Cardiac septum (tissue), 1 donor: Measurements from ENCODE around the gene MRPS18A. TPM values are rescaled to one million over a fixed set of nuclear protein-coding genes. Genes with fewer than 3 reads are reported as not detected.

Experiments used
- DNase-seq: peaks from one replicate; pipeline ENCODE4 v3.0.0-alpha.2; 2020; ENCODE audit warnings: low spot score
- intact Hi-C: fragments of 100-400 bp; cut with DNase I; formaldehyde crosslinking; loops from one replicate; pipeline ENCODE4 v1.14.0; 2022
- total RNA-seq: library from RNA; stranded (reverse); fragmentation: NEBNext Ultra II Directional; extraction: Animal tissue kit (Norgen Biotek cat#: 25700); gene quantifications from one replicate; pipeline ENCODE4 v1.2.1, GENCODE V29; 2021
- donor health status: DM: no; HTN: no; CAD: no.

MRPS18A gene
- total RNA-seq, 1 donor from 2014 or later, result 38.4 TPM

DNA sequence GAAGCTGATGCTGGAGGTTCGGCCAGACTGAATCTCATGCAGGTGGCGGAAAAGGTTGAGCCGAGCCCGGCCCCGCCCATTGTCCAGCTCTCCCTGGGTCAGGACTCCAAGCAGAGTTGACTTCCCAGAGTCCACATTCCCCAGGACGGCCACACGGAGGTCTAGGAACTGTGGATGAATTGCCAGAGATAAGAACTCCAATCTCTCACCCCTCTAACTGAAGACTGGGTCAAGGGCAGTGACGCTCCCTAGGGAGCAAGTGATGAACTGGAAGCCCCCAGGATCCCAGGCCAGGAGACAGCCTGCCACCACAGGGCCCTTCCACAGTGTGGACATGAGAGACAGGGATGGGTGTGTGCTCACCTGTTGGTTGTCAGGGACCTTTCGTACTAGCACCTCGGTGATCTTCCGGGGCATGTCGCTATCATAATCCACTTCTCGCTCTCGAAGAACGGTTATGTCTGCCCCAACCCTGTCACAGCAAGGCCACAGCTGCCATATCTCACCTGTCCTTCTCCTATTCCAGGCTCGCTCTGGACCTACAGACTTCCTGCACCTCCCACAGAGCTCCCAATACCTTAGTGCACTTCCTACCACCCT lies 62.1 kb downstream of the MRPS18A start:
- intact Hi-C loops, result no loop called here
- no peak for DNase-seq

DNA sequence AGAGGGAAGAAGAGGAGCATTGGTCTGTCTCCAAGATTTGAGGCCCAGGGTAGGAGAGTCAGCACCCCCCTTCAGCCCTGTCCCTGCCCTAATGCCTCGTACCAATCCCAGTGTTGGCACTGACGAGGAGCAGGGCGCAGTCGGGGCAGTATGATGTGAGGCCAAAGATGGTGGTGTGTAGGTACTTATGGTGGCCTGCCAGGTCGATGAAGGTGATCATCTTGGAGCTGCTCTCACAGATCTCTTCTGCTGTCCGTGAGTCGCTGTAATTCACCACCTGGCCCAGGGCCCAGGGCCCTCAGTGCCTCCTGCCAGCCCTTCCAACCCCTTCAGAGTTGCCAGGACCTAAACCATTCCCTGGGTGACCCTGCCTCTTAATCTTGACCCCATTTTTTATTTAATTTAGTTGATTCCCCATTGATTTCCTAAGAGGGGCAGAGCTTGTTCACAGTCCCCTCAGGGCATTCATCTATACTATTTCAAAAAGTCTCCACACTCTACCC lies 62.8 kb downstream of the MRPS18A start:
- no peak for DNase-seq
- intact Hi-C loops, result no loop called here

DNA sequence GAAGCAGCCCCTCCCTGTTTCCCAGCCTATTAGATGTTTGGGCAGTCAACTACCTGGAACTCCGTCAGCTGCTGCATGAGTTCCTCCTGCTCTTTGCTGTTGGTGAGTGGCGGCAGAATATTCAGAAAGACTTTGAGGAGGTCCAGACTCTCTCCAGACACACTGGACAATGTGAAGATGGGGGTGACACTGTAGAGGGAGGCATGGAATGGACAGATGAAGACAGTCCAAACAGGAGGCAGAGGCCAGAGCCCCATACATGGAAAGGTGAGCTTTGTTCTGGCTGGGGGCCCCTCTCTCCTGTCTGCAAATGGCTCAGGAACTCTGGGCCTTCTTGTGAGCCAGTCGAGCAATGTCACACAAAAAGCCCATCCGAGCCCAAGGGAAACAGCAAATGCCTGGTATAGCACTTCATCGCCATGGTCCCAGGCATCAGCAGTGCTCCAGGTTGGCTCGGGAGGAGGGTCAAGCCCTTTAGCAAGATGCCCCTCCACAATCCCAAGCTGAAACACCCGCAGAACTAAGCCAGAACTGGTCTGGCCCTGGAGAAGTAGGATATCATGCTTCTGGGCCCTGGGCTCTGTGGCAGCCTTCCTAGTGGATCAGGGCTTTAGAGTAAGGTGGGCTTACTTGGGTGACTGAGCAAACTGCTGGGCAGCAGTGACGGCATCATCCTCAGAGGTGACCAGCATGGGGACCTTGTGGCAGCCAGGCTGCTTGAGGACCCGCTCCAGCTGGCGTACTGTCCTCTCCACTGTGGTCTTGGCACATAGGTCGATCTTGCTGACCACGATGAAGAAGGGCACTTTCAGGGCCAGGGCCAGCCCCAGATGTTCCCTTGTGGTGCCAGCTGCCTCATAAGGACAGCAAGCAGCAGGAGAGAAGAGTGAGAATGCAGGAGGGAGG lies 63.5 kb downstream of the MRPS18A start:
- no peak for DNase-seq
- intact Hi-C loops, result no loop called here

DNA sequence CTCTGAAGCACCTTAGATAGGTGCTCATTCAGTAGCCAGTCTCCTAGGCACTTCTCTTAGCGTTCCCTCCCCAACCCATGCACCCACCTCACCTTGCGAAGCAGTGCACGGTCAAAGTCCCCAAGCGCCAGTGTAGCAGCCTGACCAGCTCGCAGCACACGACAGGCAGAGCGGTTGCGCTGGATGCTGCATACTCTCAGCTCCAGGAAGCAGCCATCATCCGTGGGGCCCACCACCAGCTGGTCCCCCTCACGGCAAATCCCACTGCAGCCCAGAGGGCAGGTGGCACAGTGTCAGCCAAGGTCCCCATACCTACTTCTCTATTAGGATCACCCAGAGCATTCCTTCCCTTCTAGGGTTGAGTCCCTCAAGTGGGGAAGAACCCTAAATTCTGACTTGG lies 65.0 kb downstream of the MRPS18A start:
- no peak for DNase-seq
- intact Hi-C loops, result no loop called here

DNA sequence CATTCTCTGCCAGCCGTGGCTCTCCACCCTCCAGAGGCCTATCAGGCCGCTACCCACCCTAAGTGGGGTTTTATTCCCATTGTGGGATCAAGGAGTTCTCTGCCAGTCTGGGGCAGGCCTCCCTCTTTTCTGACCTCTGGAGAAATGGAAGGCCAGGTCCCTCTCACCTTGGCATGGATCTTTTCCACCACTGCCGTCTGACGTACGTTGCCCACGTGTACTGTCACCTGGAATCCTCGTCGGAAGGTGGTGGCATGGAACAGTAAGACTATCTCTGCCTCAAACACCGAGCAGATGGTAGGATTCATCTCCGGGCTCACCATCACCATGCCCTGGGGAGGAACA lies 65.8 kb downstream of the MRPS18A start:
- intact Hi-C loops, result no loop called here
- no peak for DNase-seq

Other genes starting within 250 kb of the MRPS18A start
- gene DLK2, start 232.2 kb downstream of the MRPS18A start, total RNA-seq, result 2.9 TPM
- gene TJAP1, start 210.2 kb downstream of the MRPS18A start, total RNA-seq, result 25.1 TPM
- gene LRRC73, start 177.4 kb downstream of the MRPS18A start, total RNA-seq, result 1.5 TPM
- 65.7 TPM for gene YIPF3, start 170.9 kb downstream of the MRPS18A start, total RNA-seq
- 14.8 TPM for gene POLR1C, start 170.7 kb downstream of the MRPS18A start, total RNA-seq
- gene XPO5, start 111.8 kb downstream of the MRPS18A start, total RNA-seq, result 20.3 TPM
- 9.8 TPM for gene POLH, start 111.6 kb downstream of the MRPS18A start, total RNA-seq
- 27.9 TPM for gene GTPBP2, start 58.5 kb downstream of the MRPS18A start, total RNA-seq
- gene MAD2L1BP, start 52.0 kb downstream of the MRPS18A start, total RNA-seq, result 25.5 TPM
- 0.24 TPM for gene RSPH9, start 42.8 kb downstream of the MRPS18A start, total RNA-seq
- 233 TPM for gene VEGFA, start 82.4 kb upstream of the MRPS18A start, total RNA-seq